Measurements from ENCODE around the gene CTBP1. TPM values are rescaled to one million over a fixed set of nuclear protein-coding genes. Genes with fewer than 3 reads are reported as not detected.
A peak's percentile ranks its signal among the peaks of the same experiment; 100 is the strongest.

CTBP1 gene
- total and polyA plus RNA-seq, 7 donors = 67.9 to 162 (median 113) TPM

GRCh38 chr4:1222036-1222789 is 26.7 kb downstream of the CTBP1 start:
- intact Hi-C loops (cut with DNase I) = no loop called here
- H3K9me3 ChIP-seq = no peaks in the 10 kb centered on the region
- H3K4me3 ChIP-seq = no peak overlapping the region
- peaks cover 0 to 3% (median 1%) of the 10 kb centered on the region in 4 donors for H3K4me1 ChIP-seq
- TF ChIP-seq EP300 (IDR thresholded peaks at IDR 0.05) (no peak), POLR2AphosphoS5 (IDR thresholded peaks at IDR 0.05) (no peak), POLR2A (IDR thresholded peaks at IDR 0.05) (no peak), CTCF (IDR thresholded peaks at IDR 0.05) (no peak)
- DNase-seq = no peak
- peaks cover 35 to 83% (median 51%) of the 10 kb centered on the region in 4 donors for H3K36me3 ChIP-seq
- H3K27ac ChIP-seq = no peak overlapping the region
- WGBS, 2 donors = 89 to 93% methylated on average over 34 of the region's 34 CpGs
- no peaks in the 10 kb centered on the region for H3K27me3 ChIP-seq

GRCh38 chr4:1221155-1221870 is 27.6 kb downstream of the CTBP1 start:
- intact Hi-C loops (cut with DNase I) = no loop called here
- Histone ChIP-seq H3K27ac (no peak overlapping the region), H3K9me3 (no peaks in the 10 kb centered on the region), H3K36me3 (peaks cover 26 to 83% (median 49%) of the 10 kb centered on the region in 4 donors), H3K4me3 (no peak overlapping the region), H3K27me3 (no peaks in the 10 kb centered on the region), H3K4me1 (peaks cover 0 to 8% (median 4%) of the 10 kb centered on the region in 4 donors)
- TF ChIP-seq POLR2AphosphoS5 (IDR thresholded peaks at IDR 0.05) (no peak), POLR2A (IDR thresholded peaks at IDR 0.05) (no peak), CTCF (IDR thresholded peaks at IDR 0.05) (no peak), EP300 (IDR thresholded peaks at IDR 0.05) (no peak)
- WGBS, 2 donors = 91 to 92% methylated on average over 33 of the region's 33 CpGs
- DNase-seq = no peak

- Histone ChIP-seq H3K9me3 (no peaks in the 10 kb centered on the region), H3K27ac (no peak overlapping the region), H3K4me1 (peaks cover 0 to 8% (median 6%) of the 10 kb centered on the region in 4 donors), H3K27me3 (no peaks in the 10 kb centered on the region), H3K36me3 (peaks cover 24 to 83% (median 51%) of the 10 kb centered on the region in 4 donors), H3K4me3 (no peak overlapping the region)
- no peak for DNase-seq
- WGBS, 2 donors = 95 to 96% methylated on average over 16 of the region's 16 CpGs
- TF ChIP-seq CTCF (IDR thresholded peaks at IDR 0.05) = no peak
- TF ChIP-seq POLR2A (IDR thresholded peaks at IDR 0.05) = no peak
- no peak for TF ChIP-seq POLR2AphosphoS5 (IDR thresholded peaks at IDR 0.05)
- no peak for TF ChIP-seq EP300 (IDR thresholded peaks at IDR 0.05)
- intact Hi-C loops (cut with DNase I) = no loop called here
Measured at GRCh38 chr4:1220566-1220965, 28.4 kb downstream of the CTBP1 start.

- intact Hi-C loops (cut with DNase I) = no loop called here
- Histone ChIP-seq H3K4me3 (no peak overlapping the region), H3K36me3 (peaks cover 24 to 83% (median 51%) of the 10 kb centered on the region in 4 donors), H3K27me3 (no peaks in the 10 kb centered on the region), H3K4me1 (peaks cover 0 to 10% (median 7%) of the 10 kb centered on the region in 4 donors), H3K9me3 (no peaks in the 10 kb centered on the region), H3K27ac (peak overlapping the region in 1 of 4 donors; percentile 39)
- WGBS, 2 donors = 90 to 93% methylated on average over 7 of the region's 7 CpGs
- TF ChIP-seq EP300 (IDR thresholded peaks at IDR 0.05) = no peak
- no peak for TF ChIP-seq CTCF (IDR thresholded peaks at IDR 0.05)
- no peak for TF ChIP-seq POLR2AphosphoS5 (IDR thresholded peaks at IDR 0.05)
- TF ChIP-seq POLR2A (IDR thresholded peaks at IDR 0.05) = no peak
- no peak for DNase-seq
Measured at GRCh38 chr4:1219566-1219950, 29.4 kb downstream of the CTBP1 start.
